ENCODE results near the gene CYP2J2.

CYP2J2 gene

DNA sequence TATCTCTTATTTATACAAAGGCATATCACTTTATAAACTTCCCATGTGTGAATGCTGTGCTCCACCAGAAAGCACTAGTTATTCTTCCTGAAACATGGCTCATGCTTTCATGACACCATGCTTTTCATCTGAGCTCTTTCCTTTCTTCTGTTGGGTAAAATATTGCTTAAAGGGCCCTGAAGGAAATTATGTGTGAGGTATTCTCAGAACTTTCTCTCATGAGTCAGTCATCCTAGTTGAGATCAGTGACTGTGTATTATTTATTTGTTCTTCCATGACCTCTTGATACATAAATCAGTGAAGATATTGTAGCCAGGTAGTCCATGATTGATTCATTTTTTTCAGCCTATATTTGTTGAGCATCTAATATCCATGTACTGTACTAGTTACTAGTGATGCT lies 54.8 kb downstream of the CYP2J2 start:
- H3K4me1 ChIP-seq (ENCODE audit: control insufficient read depth, insufficient read depth, low read length): no peaks in the 10 kb centered on the region
- TF ChIP-seq ZNF169 (tag by site-specific recombination; IDR thresholded peaks at IDR 0.05): no peak
- TF ChIP-seq, protein P1, sequence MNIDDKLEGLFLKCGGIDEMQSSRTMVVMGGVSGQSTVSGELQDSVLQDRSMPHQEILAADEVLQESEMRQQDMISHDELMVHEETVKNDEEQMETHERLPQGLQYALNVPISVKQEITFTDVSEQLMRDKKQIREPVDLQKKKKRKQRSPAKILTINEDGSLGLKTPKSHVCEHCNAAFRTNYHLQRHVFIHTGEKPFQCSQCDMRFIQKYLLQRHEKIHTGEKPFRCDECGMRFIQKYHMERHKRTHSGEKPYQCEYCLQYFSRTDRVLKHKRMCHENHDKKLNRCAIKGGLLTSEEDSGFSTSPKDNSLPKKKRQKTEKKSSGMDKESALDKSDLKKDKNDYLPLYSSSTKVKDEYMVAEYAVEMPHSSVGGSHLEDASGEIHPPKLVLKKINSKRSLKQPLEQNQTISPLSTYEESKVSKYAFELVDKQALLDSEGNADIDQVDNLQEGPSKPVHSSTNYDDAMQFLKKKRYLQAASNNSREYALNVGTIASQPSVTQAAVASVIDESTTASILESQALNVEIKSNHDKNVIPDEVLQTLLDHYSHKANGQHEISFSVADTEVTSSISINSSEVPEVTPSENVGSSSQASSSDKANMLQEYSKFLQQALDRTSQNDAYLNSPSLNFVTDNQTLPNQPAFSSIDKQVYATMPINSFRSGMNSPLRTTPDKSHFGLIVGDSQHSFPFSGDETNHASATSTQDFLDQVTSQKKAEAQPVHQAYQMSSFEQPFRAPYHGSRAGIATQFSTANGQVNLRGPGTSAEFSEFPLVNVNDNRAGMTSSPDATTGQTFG (tag by site-specific recombination; IDR thresholded peaks at IDR 0.05; ENCODE audit: borderline replicate concordance): no peak
- TF ChIP-seq, protein P2, sequence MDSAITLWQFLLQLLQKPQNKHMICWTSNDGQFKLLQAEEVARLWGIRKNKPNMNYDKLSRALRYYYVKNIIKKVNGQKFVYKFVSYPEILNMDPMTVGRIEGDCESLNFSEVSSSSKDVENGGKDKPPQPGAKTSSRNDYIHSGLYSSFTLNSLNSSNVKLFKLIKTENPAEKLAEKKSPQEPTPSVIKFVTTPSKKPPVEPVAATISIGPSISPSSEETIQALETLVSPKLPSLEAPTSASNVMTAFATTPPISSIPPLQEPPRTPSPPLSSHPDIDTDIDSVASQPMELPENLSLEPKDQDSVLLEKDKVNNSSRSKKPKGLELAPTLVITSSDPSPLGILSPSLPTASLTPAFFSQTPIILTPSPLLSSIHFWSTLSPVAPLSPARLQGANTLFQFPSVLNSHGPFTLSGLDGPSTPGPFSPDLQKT (IDR thresholded peaks at IDR 0.05; ENCODE audit: borderline replicate concordance, low read depth, low read length): no peak
- no peak for TF ChIP-seq ZNF133 (tag by site-specific recombination; IDR thresholded peaks at IDR 0.05)
- TF ChIP-seq ZNF2 (tag by site-specific recombination; IDR thresholded peaks at IDR 0.05): no peak
- TF ChIP-seq ZNF132 (tag by site-specific recombination; IDR thresholded peaks at IDR 0.05; ENCODE audit: borderline replicate concordance): no peak
- TF ChIP-seq SALL2 (tag by site-specific recombination; IDR thresholded peaks at IDR 0.05; ENCODE audit: borderline replicate concordance): no peak
- TF ChIP-seq, protein P3, sequence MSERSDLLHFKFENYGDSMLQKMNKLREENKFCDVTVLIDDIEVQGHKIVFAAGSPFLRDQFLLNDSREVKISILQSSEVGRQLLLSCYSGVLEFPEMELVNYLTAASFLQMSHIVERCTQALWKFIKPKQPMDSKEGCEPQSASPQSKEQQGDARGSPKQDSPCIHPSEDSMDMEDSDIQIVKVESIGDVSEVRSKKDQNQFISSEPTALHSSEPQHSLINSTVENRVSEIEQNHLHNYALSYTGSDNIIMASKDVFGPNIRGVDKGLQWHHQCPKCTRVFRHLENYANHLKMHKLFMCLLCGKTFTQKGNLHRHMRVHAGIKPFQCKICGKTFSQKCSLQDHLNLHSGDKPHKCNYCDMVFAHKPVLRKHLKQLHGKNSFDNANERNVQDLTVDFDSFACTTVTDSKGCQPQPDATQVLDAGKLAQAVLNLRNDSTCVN (tag by site-specific recombination; optimal IDR thresholded peaks at IDR 0.05): no peak
- TF ChIP-seq ZNF146 (tag by site-specific recombination; IDR thresholded peaks at IDR 0.05): no peak
- TF ChIP-seq, protein P4, sequence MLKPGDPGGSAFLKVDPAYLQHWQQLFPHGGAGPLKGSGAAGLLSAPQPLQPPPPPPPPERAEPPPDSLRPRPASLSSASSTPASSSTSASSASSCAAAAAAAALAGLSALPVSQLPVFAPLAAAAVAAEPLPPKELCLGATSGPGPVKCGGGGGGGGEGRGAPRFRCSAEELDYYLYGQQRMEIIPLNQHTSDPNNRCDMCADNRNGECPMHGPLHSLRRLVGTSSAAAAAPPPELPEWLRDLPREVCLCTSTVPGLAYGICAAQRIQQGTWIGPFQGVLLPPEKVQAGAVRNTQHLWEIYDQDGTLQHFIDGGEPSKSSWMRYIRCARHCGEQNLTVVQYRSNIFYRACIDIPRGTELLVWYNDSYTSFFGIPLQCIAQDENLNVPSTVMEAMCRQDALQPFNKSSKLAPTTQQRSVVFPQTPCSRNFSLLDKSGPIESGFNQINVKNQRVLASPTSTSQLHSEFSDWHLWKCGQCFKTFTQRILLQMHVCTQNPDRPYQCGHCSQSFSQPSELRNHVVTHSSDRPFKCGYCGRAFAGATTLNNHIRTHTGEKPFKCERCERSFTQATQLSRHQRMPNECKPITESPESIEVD (tag by site-specific recombination; IDR thresholded peaks at IDR 0.05): no peak
- TF ChIP-seq, protein P5, sequence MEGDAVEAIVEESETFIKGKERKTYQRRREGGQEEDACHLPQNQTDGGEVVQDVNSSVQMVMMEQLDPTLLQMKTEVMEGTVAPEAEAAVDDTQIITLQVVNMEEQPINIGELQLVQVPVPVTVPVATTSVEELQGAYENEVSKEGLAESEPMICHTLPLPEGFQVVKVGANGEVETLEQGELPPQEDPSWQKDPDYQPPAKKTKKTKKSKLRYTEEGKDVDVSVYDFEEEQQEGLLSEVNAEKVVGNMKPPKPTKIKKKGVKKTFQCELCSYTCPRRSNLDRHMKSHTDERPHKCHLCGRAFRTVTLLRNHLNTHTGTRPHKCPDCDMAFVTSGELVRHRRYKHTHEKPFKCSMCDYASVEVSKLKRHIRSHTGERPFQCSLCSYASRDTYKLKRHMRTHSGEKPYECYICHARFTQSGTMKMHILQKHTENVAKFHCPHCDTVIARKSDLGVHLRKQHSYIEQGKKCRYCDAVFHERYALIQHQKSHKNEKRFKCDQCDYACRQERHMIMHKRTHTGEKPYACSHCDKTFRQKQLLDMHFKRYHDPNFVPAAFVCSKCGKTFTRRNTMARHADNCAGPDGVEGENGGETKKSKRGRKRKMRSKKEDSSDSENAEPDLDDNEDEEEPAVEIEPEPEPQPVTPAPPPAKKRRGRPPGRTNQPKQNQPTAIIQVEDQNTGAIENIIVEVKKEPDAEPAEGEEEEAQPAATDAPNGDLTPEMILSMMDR (tag by site-specific recombination; IDR thresholded peaks at IDR 0.05): no peak
- ChIA-PET CTCF (interaction anchor here (0.9 to 1.4 kb wide), 2 partner anchors 8 to 75 kb away, joined by 5 to 6 read pairs; no protein-coding TSS in a partner anchor), POLR2A (no interaction called here)
- no peak overlapping the region for H3K27ac ChIP-seq (ENCODE audit: extremely low read depth, low read depth, low read length)
- H3K36me3 ChIP-seq (ENCODE audit: control insufficient read depth in 2 of 2, insufficient read depth in 1 of 2, low read length in 2 of 2): peaks cover 25 to 51% of the 10 kb centered on the region in 2 experiments
- H3K4me3 ChIP-seq (ENCODE audit: low read depth, low read length): no peak overlapping the region
- H3K9me3 ChIP-seq (ENCODE audit: control insufficient read depth, insufficient read depth, low read depth, low read length): no peaks in the 10 kb centered on the region

DNA sequence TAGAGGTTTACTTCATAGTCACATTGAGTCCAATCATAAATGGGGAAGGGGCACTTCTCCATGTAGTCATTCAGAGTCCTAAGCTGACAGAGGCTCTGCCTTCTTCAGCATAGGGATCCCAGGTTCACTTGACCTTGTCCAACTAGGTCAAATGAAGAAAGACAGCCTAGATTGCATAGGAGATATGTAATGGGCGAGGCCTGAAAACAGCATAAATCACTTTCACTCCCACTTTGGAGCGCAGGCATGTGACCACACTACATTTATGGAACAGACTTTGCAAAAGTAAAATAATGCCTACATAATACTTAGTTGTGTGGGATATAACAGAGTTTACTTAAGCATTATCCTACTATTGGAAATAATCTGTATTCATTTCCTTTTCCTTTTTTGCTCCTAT lies 60.1 kb downstream of the CYP2J2 start:
- peaks cover 34 to 65% of the 10 kb centered on the region in 2 experiments for H3K36me3 ChIP-seq (ENCODE audit: control insufficient read depth in 2 of 2, insufficient read depth in 1 of 2, low read length in 2 of 2)
- no peaks in the 10 kb centered on the region for H3K9me3 ChIP-seq (ENCODE audit: control insufficient read depth, insufficient read depth, low read depth, low read length)
- H3K27ac ChIP-seq (ENCODE audit: extremely low read depth, low read depth, low read length): no peak overlapping the region
- no peaks in the 10 kb centered on the region for H3K4me1 ChIP-seq (ENCODE audit: control insufficient read depth, insufficient read depth, low read length)
- H3K4me3 ChIP-seq (ENCODE audit: low read depth, low read length): no peak overlapping the region
- ChIA-PET POLR2A (interaction anchor here (1.1 kb wide), 1 partner anchor 51 kb away, joined by 3 read pairs; no protein-coding TSS in a partner anchor), CTCF (interaction anchor here (0.8 to 1.0 kb wide), 2 partner anchors 12 to 81 kb away, joined by 3 to 4 read pairs; no protein-coding TSS in a partner anchor)
- TF ChIP-seq ZNF19 (tag by site-specific recombination; IDR thresholded peaks at IDR 0.05; ENCODE audit: low read depth) (no peak), ZBTB21 (tag by site-specific recombination; IDR thresholded peaks at IDR 0.05) (no peak), ZNF274 (IDR thresholded peaks at IDR 0.05; ENCODE audit: low read length) (no peak), ZNF274 (tag by site-specific recombination; IDR thresholded peaks at IDR 0.05; ENCODE audit: borderline replicate concordance) (no peak), ZNF596 (tag by site-specific recombination; IDR thresholded peaks at IDR 0.05) (no peak)
- TF ChIP-seq, protein P6, sequence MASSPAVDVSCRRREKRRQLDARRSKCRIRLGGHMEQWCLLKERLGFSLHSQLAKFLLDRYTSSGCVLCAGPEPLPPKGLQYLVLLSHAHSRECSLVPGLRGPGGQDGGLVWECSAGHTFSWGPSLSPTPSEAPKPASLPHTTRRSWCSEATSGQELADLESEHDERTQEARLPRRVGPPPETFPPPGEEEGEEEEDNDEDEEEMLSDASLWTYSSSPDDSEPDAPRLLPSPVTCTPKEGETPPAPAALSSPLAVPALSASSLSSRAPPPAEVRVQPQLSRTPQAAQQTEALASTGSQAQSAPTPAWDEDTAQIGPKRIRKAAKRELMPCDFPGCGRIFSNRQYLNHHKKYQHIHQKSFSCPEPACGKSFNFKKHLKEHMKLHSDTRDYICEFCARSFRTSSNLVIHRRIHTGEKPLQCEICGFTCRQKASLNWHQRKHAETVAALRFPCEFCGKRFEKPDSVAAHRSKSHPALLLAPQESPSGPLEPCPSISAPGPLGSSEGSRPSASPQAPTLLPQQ (tag by site-specific recombination; IDR thresholded peaks at IDR 0.05): no peak
- TF ChIP-seq, protein P7, sequence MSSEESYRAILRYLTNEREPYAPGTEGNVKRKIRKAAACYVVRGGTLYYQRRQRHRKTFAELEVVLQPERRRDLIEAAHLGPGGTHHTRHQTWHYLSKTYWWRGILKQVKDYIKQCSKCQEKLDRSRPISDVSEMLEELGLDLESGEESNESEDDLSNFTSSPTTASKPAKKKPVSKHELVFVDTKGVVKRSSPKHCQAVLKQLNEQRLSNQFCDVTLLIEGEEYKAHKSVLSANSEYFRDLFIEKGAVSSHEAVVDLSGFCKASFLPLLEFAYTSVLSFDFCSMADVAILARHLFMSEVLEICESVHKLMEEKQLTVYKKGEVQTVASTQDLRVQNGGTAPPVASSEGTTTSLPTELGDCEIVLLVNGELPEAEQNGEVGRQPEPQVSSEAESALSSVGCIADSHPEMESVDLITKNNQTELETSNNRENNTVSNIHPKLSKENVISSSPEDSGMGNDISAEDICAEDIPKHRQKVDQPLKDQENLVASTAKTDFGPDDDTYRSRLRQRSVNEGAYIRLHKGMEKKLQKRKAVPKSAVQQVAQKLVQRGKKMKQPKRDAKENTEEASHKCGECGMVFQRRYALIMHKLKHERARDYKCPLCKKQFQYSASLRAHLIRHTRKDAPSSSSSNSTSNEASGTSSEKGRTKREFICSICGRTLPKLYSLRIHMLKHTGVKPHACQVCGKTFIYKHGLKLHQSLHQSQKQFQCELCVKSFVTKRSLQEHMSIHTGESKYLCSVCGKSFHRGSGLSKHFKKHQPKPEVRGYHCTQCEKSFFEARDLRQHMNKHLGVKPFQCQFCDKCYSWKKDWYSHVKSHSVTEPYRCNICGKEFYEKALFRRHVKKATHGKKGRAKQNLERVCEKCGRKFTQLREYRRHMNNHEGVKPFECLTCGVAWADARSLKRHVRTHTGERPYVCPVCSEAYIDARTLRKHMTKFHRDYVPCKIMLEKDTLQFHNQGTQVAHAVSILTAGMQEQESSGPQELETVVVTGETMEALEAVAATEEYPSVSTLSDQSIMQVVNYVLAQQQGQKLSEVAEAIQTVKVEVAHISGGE (tag by site-specific recombination; conservative IDR thresholded peaks at IDR 0.05; ENCODE audit: low read depth): no peak
- TF ChIP-seq, protein P8, sequence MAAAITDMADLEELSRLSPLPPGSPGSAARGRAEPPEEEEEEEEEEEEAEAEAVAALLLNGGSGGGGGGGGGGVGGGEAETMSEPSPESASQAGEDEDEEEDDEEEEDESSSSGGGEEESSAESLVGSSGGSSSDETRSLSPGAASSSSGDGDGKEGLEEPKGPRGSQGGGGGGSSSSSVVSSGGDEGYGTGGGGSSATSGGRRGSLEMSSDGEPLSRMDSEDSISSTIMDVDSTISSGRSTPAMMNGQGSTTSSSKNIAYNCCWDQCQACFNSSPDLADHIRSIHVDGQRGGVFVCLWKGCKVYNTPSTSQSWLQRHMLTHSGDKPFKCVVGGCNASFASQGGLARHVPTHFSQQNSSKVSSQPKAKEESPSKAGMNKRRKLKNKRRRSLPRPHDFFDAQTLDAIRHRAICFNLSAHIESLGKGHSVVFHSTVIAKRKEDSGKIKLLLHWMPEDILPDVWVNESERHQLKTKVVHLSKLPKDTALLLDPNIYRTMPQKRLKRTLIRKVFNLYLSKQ (tag by site-specific recombination; IDR thresholded peaks at IDR 0.05; ENCODE audit: borderline replicate concordance): no peak

All from HEK293 (cell line).